ENCODE results near the gene ALPL.

Gene ALPL

GRCh38 chr1:21544095-21544494 is 34.9 kb downstream of the ALPL start:
- Histone ChIP-seq H3K4me1 (ENCODE audit: insufficient read depth, low read length, severe bottlenecking) (no peaks in the 10 kb centered on the region), H3K79me2 (ENCODE audit: insufficient read depth, low read length) (no peaks in the 10 kb centered on the region), H4K20me1 (ENCODE audit: insufficient read depth, low read length) (no peaks in the 10 kb centered on the region), H3K9me3 (ENCODE audit: low read length) (no peaks in the 10 kb centered on the region), H3K4me2 (ENCODE audit: low read length) (no peak overlapping the region), H3K9ac (ENCODE audit: low read length) (no peak overlapping the region), H3K36me3 (ENCODE audit: insufficient read depth, low read length) (no peaks in the 10 kb centered on the region), H3K27ac (ENCODE audit: low read depth, low read length, poor library complexity, severe bottlenecking) (no peak overlapping the region), H2AFZ (ENCODE audit: low read length) (no peak overlapping the region), H3F3A (ENCODE audit: insufficient read depth, low read length) (no peaks in the 10 kb centered on the region), H3K27me3 (ENCODE audit: insufficient read depth, low read length) (0 out of 2 replicates have a peak, but pooled peaks cover 8% of the 10 kb centered on the region), H3K4me3 (ENCODE audit: low read depth, low read length, poor library complexity, severe bottlenecking) (no peak overlapping the region), H3K9me2 (ENCODE audit: low read depth, low read length) (no peaks in the 10 kb centered on the region)
- TF ChIP-seq CTCF (IDR thresholded peaks at IDR 0.05; ENCODE audit: low read length) (no peak), EZH2 (IDR thresholded peaks at IDR 0.05; ENCODE audit: borderline replicate concordance, low read length) (no peak)

- no peaks in the 10 kb centered on the region for H3K4me1 ChIP-seq (ENCODE audit: insufficient read depth, low read length, severe bottlenecking)
- H4K20me1 ChIP-seq (ENCODE audit: insufficient read depth, low read length), result no peaks in the 10 kb centered on the region
- H3K79me2 ChIP-seq (ENCODE audit: insufficient read depth, low read length), result no peaks in the 10 kb centered on the region
- H3F3A ChIP-seq (ENCODE audit: insufficient read depth, low read length), result no peaks in the 10 kb centered on the region
- no peaks in the 10 kb centered on the region for H3K9me2 ChIP-seq (ENCODE audit: low read depth, low read length)
- H3K27me3 ChIP-seq (ENCODE audit: insufficient read depth, low read length), result 0 out of 2 replicates have a peak, but pooled peaks cover 8% of the 10 kb centered on the region
- no peaks in the 10 kb centered on the region for H3K36me3 ChIP-seq (ENCODE audit: insufficient read depth, low read length)
- H3K4me2 ChIP-seq (ENCODE audit: low read length), result no peak overlapping the region
- TF ChIP-seq CTCF (IDR thresholded peaks at IDR 0.05; ENCODE audit: low read length) (no peak), EZH2 (IDR thresholded peaks at IDR 0.05; ENCODE audit: borderline replicate concordance, low read length) (no peak)
- no peak overlapping the region for H3K4me3 ChIP-seq (ENCODE audit: low read depth, low read length, poor library complexity, severe bottlenecking)
- H3K27ac ChIP-seq (ENCODE audit: low read depth, low read length, poor library complexity, severe bottlenecking), result no peak overlapping the region
- no peak overlapping the region for H3K9ac ChIP-seq (ENCODE audit: low read length)
- no peak overlapping the region for H2AFZ ChIP-seq (ENCODE audit: low read length)
- H3K9me3 ChIP-seq (ENCODE audit: low read length), result no peaks in the 10 kb centered on the region
These were observed 37.1 kb downstream of the ALPL start for GRCh38 chr1:21546122-21546825.

GRCh38 chr1:21547876-21548275 is 38.7 kb downstream of the ALPL start:
- Histone ChIP-seq H3K9me2 (ENCODE audit: low read depth, low read length) (no peaks in the 10 kb centered on the region), H3K27ac (ENCODE audit: low read depth, low read length, poor library complexity, severe bottlenecking) (no peak overlapping the region), H3K36me3 (ENCODE audit: insufficient read depth, low read length) (no peaks in the 10 kb centered on the region), H3F3A (ENCODE audit: insufficient read depth, low read length) (no peaks in the 10 kb centered on the region), H3K4me3 (ENCODE audit: low read depth, low read length, poor library complexity, severe bottlenecking) (no peak overlapping the region), H4K20me1 (ENCODE audit: insufficient read depth, low read length) (no peaks in the 10 kb centered on the region), H2AFZ (ENCODE audit: low read length) (no peak overlapping the region), H3K9ac (ENCODE audit: low read length) (no peak overlapping the region), H3K9me3 (ENCODE audit: low read length) (no peaks in the 10 kb centered on the region), H3K4me1 (ENCODE audit: insufficient read depth, low read length, severe bottlenecking) (no peaks in the 10 kb centered on the region), H3K4me2 (ENCODE audit: low read length) (no peak overlapping the region), H3K79me2 (ENCODE audit: insufficient read depth, low read length) (no peaks in the 10 kb centered on the region), H3K27me3 (ENCODE audit: insufficient read depth, low read length) (0 out of 2 replicates have a peak, but pooled peaks cover 8% of the 10 kb centered on the region)
- TF ChIP-seq EZH2 (IDR thresholded peaks at IDR 0.05; ENCODE audit: borderline replicate concordance, low read length) (no peak), CTCF (IDR thresholded peaks at IDR 0.05; ENCODE audit: low read length) (no peak)
